Measurements from ENCODE around the gene SYCE1L.
A peak's percentile ranks its signal among the peaks of the same experiment; 100 is the strongest.
"Not testable (repeated sequence)": the region's sequence is repeated elsewhere in the genome, so short reads cannot be mapped to it uniquely, and the experiment has no call there.

SYCE1L gene

GRCh38 chr16:77231047-77231446 is 31.8 kb downstream of the SYCE1L start:
- Histone ChIP-seq H3K9me3 (ENCODE audit: severe bottlenecking) (no peaks in the 10 kb centered on the region), H3K27ac (no peak overlapping the region), H3K36me3 (no peaks in the 10 kb centered on the region), H3K27me3 (ENCODE audit: insufficient read depth, low read depth, severe bottlenecking) (no peaks in the 10 kb centered on the region), H3K4me3 (ENCODE audit: low read depth, low read length) (no peak overlapping the region)
- TF ChIP-seq CTCF (IDR thresholded peaks at IDR 0.05; ENCODE audit: low read depth, low read length) = no peak
- DNase-seq = no peak

- DNase-seq = no peak
- no peak overlapping the region for H3K4me3 ChIP-seq (ENCODE audit: low read depth, low read length)
Observed at GRCh38 chr16:77233799-77234519, 34.8 kb downstream of the SYCE1L start.

GRCh38 chr16:77234611-77235010 is 35.4 kb downstream of the SYCE1L start:
- DNase-seq = peak; percentile 78
- Histone ChIP-seq H3K27me3 (ENCODE audit: insufficient read depth, low read depth, severe bottlenecking) (no peaks in the 10 kb centered on the region), H3K9me3 (ENCODE audit: severe bottlenecking) (no peaks in the 10 kb centered on the region), H3K36me3 (no peaks in the 10 kb centered on the region), H3K4me3 (ENCODE audit: low read depth, low read length) (peak overlapping the region; percentile 6; the same call in 1 of the 2 replicates), H3K27ac (no peak overlapping the region)
- TF ChIP-seq CTCF (IDR thresholded peaks at IDR 0.05; ENCODE audit: low read depth, low read length) = no peak

More at GRCh38 chr16:77233799-77234519, 34.8 kb downstream of the SYCE1L start:
- Histone ChIP-seq H3K27me3 (ENCODE audit: insufficient read depth, low read depth, severe bottlenecking) (no peaks in the 10 kb centered on the region), H3K36me3 (no peaks in the 10 kb centered on the region), H3K27ac (no peak overlapping the region), H3K9me3 (ENCODE audit: severe bottlenecking) (no peaks in the 10 kb centered on the region)
- no peak for TF ChIP-seq CTCF (IDR thresholded peaks at IDR 0.05; ENCODE audit: low read depth, low read length)

GRCh38 chr16:77236063-77236511 is 36.9 kb downstream of the SYCE1L start:
- Histone ChIP-seq H3K27me3 (ENCODE audit: insufficient read depth, low read depth, severe bottlenecking) (no peaks in the 10 kb centered on the region), H3K4me3 (ENCODE audit: low read depth, low read length) (no peak overlapping the region), H3K9me3 (ENCODE audit: severe bottlenecking) (no peaks in the 10 kb centered on the region), H3K27ac (no peak overlapping the region), H3K36me3 (no peaks in the 10 kb centered on the region)
- peak; percentile 85 for DNase-seq
- TF ChIP-seq CTCF (IDR thresholded peaks at IDR 0.05; ENCODE audit: low read depth, low read length) = peak; percentile 98

GRCh38 chr16:77238593-77238992 is 39.4 kb downstream of the SYCE1L start:
- H3K27ac ChIP-seq = no peak overlapping the region
- DNase-seq = no peak
- H3K9me3 ChIP-seq (ENCODE audit: severe bottlenecking) = no peaks in the 10 kb centered on the region
- no peak overlapping the region for H3K4me3 ChIP-seq (ENCODE audit: low read depth, low read length)
- no peak for TF ChIP-seq CTCF (IDR thresholded peaks at IDR 0.05; ENCODE audit: low read depth, low read length)
- no peaks in the 10 kb centered on the region for H3K27me3 ChIP-seq (ENCODE audit: insufficient read depth, low read depth, severe bottlenecking)
- no peaks in the 10 kb centered on the region for H3K36me3 ChIP-seq

GRCh38 chr16:77242471-77242870 is 43.3 kb downstream of the SYCE1L start:
- not testable (repeated sequence) for H3K4me3 ChIP-seq (ENCODE audit: low read depth, low read length); H3K36me3 ChIP-seq; H3K27ac ChIP-seq; DNase-seq; H3K9me3 ChIP-seq (ENCODE audit: severe bottlenecking); H3K27me3 ChIP-seq (ENCODE audit: insufficient read depth, low read depth, severe bottlenecking)

Measured in WERI-Rb-1 (cell line).